Fibroblast of lung (primary cell): ENCODE measurements around the gene CFAP299. TPM values are rescaled to one million over a fixed set of nuclear protein-coding genes. Genes with fewer than 3 reads are reported as not detected.
A peak's percentile ranks its signal among the peaks of the same experiment; 100 is the strongest.

Experiments
- DNase-seq, 2 donors: peaks; one replicate each; pipeline versions ENCODE4 v3.0.0 to v3.0.0-alpha.2; 2010; ENCODE audit warnings: low read depth in 2 of 2
- H2AFZ ChIP-seq: 2 replicates; pipeline ENCODE4 v1.5.1; 2012; ENCODE audit warnings: low read length, control low read depth, inconsistent platforms
- H3K27ac ChIP-seq: 2 replicates; pipeline ENCODE4 v1.5.1; 2011; ENCODE audit warnings: low read length, control low read depth; ENCODE audit not compliant: insufficient read depth
- H3K27me3 ChIP-seq: 2 replicates; pipeline ENCODE4 v1.5.1; 2011; ENCODE audit warnings: mild to moderate bottlenecking, low read length; ENCODE audit not compliant: control insufficient read depth, insufficient read depth
- H3K36me3 ChIP-seq: 2 replicates; pipeline ENCODE4 v1.5.1; 2011; ENCODE audit warnings: low read length; ENCODE audit not compliant: control insufficient read depth, insufficient read depth
- H3K4me1 ChIP-seq: 2 replicates; pipeline ENCODE4 v1.5.1; 2011; ENCODE audit warnings: low read length; ENCODE audit not compliant: control insufficient read depth, insufficient read depth; ENCODE audit errors: extremely low read depth
- H3K4me2 ChIP-seq: 2 replicates; pipeline ENCODE4 v1.5.1; 2011; ENCODE audit warnings: low read length, control low read depth; ENCODE audit not compliant: insufficient read depth; ENCODE audit errors: extremely low read depth
- H3K4me3 ChIP-seq, 4 experiments: fragments of 200-600 bp in 1 of 4; sonication (generic) in 1 of 4; replicated peaks in 1 of 4; 2 replicates each; pipeline ENCODE4 v1.5.1; 2011 to 2016; ENCODE audit warnings: low read length in 4 of 4, low read depth in 3 of 4, mild to moderate bottlenecking in 3 of 4, control low read depth in 2 of 4, inconsistent platforms in 1 of 4, mixed read lengths in 1 of 4; ENCODE audit not compliant: insufficient read depth in 1 of 4; ENCODE audit errors: control extremely low read depth in 1 of 4
- H3K79me2 ChIP-seq: 2 replicates; pipeline ENCODE4 v1.5.1; 2012; ENCODE audit warnings: mild to moderate bottlenecking, low read length, inconsistent platforms; ENCODE audit not compliant: control insufficient read depth, insufficient read depth
- H3K9ac ChIP-seq: 2 replicates; pipeline ENCODE4 v1.5.1; 2011; ENCODE audit warnings: mild to moderate bottlenecking, low read length, control low read depth; ENCODE audit not compliant: insufficient read depth
- H3K9me3 ChIP-seq: 2 replicates; pipeline ENCODE4 v1.5.1; 2012; ENCODE audit warnings: low read depth, low read length; ENCODE audit not compliant: control insufficient read depth, insufficient read depth
- H4K20me1 ChIP-seq: 2 replicates; pipeline ENCODE4 v1.5.1; 2011; ENCODE audit warnings: low read length; ENCODE audit not compliant: control insufficient read depth, insufficient read depth; ENCODE audit errors: extremely low read depth
- CTCF ChIP-seq, 2 donors: IDR thresholded peaks in 1 of 2; conservative IDR thresholded peaks in 1 of 2; 1 replicate in 1 of 2; 2 replicates in 1 of 2; pipeline ENCODE4 v1.5.1; 2011 to 2012; ENCODE audit warnings: low read length in 2 of 2, control low read depth in 1 of 2, inconsistent platforms in 1 of 2, low read depth in 1 of 2, mild to moderate bottlenecking in 1 of 2
- EZH2 ChIP-seq: IDR thresholded peaks from 2 replicates; pipeline ENCODE4 v1.5.1; 2012; ENCODE audit warnings: low read length, control low read depth, mild to moderate bottlenecking; ENCODE audit errors: missing control alignments
- polyA plus RNA-seq, 2 donors: library from polyadenylated mRNA; depleted of rRNA in 1 of 2; stranded (reverse) in 1 of 2; unstranded in 1 of 2; fragments of >200 nt; gene quantifications; 2 replicates each; pipeline ENCODE4 v1.2.1, GENCODE V29; 2011 to 2012; ENCODE audit warnings: missing spikeins in 1 of 2
- total RNA-seq: library from RNA; depleted of rRNA; stranded (reverse); fragments of >200 nt; gene quantifications from 2 replicates; pipeline ENCODE4 v1.2.1, GENCODE V29; 2014

CFAP299 gene
- total and polyA plus RNA-seq, 2 donors (not counting 1 experiment from before 2014, with no cell fraction given) = 0.79 to 16.2 TPM

GRCh38 chr4:80539190-80539589 lies 203.7 kb downstream of the CFAP299 start:
- no peak for DNase-seq
- TF ChIP-seq EZH2 (no peak), CTCF (conservative IDR thresholded peaks at IDR 0.05 in 1 of 2, IDR thresholded peaks at IDR 0.05 in 1 of 2; ENCODE audit: low read depth in 1 of 2, low read length in 2 of 2) (no peak)
- no peaks in the 10 kb centered on the region for H3K36me3 ChIP-seq

GRCh38 chr4:80540349-80540748 lies 204.8 kb downstream of the CFAP299 start:
- H3K4me3 ChIP-seq = no peak overlapping the region
- no peaks in the 10 kb centered on the region for H3K36me3 ChIP-seq
- H3K9ac ChIP-seq = no peak overlapping the region
- no peaks in the 10 kb centered on the region for H4K20me1 ChIP-seq
- no peaks in the 10 kb centered on the region for H3K79me2 ChIP-seq
- no peak overlapping the region for H2AFZ ChIP-seq
- no peak overlapping the region for H3K4me2 ChIP-seq
- no peak overlapping the region for H3K27ac ChIP-seq
- TF ChIP-seq CTCF (conservative IDR thresholded peaks at IDR 0.05 in 1 of 2, IDR thresholded peaks at IDR 0.05 in 1 of 2; ENCODE audit: low read depth in 1 of 2, low read length in 2 of 2) (no peak), EZH2 (no peak)
- no peak for DNase-seq
- H3K4me1 ChIP-seq = no peaks in the 10 kb centered on the region
- no peaks in the 10 kb centered on the region for H3K9me3 ChIP-seq
- H3K27me3 ChIP-seq = no peaks in the 10 kb centered on the region

More at GRCh38 chr4:80539190-80539589, 203.7 kb downstream of the CFAP299 start:
- Histone ChIP-seq H3K79me2 (no peaks in the 10 kb centered on the region), H4K20me1 (no peaks in the 10 kb centered on the region), H3K4me1 (no peaks in the 10 kb centered on the region), H3K4me2 (no peak overlapping the region), H2AFZ (no peak overlapping the region), H3K27me3 (no peaks in the 10 kb centered on the region), H3K27ac (no peak overlapping the region), H3K9ac (no peak overlapping the region), H3K9me3 (no peaks in the 10 kb centered on the region), H3K4me3 (no peak overlapping the region)

- TF ChIP-seq EZH2 (no peak), CTCF (conservative IDR thresholded peaks at IDR 0.05 in 1 of 2, IDR thresholded peaks at IDR 0.05 in 1 of 2; ENCODE audit: low read depth in 1 of 2, low read length in 2 of 2) (no peak)
- Histone ChIP-seq H3K36me3 (no peaks in the 10 kb centered on the region), H3K4me1 (no peaks in the 10 kb centered on the region), H4K20me1 (no peaks in the 10 kb centered on the region), H3K9me3 (no peaks in the 10 kb centered on the region), H3K27ac (no peak overlapping the region), H3K27me3 (no peaks in the 10 kb centered on the region), H3K79me2 (no peaks in the 10 kb centered on the region), H3K4me2 (no peak overlapping the region), H3K4me3 (no peak overlapping the region), H3K9ac (no peak overlapping the region), H2AFZ (no peak overlapping the region)
- DNase-seq = peak; percentile 5 to 46
Observed at GRCh38 chr4:80540785-80541469, 205.4 kb downstream of the CFAP299 start.
